A673 (cell line): Measurements from ENCODE around the gene ZNF76.

Experiments used
- CTCF ChIP-seq: fragments of 300-800, 200-600 bp; sonication (generic); conservative IDR thresholded peaks from 2 replicates; pipeline ENCODE4 v1.5.1; 2017; ENCODE audit warnings: low read depth, mild to moderate bottlenecking, antibody characterized with exemption, low read length, moderate library complexity, mixed read lengths
- EZH2 ChIP-seq: fragments of 200-600 bp; sonication (generic); IDR thresholded peaks from 2 replicates; pipeline ENCODE4 v1.6.1; 2017; ENCODE audit warnings: borderline replicate concordance, low read depth, mild to moderate bottlenecking, mixed read lengths, antibody characterized with exemption, low read length; ENCODE audit not compliant: poor library complexity, severe bottlenecking

DNA sequence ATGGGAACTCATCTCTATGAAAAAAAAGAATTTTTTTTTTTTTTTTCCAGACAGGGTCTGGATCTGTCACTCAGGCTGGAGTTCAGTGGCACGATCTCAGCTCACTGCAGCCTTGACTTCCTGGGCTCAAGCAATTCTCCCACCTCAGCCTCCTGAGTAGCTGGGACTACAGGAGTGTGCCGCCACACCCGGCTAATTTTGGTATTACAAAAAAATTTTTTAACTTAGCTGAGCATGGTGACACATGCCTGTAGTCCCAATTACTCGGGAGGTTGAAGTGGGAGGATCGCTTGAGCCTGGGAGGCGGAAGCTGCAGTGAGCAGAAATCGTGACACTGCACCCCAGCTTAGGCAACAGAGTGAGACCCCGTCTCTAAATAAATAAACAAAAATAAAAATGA lies 45.6 kb downstream of the ZNF76 start:
- TF ChIP-seq EZH2 (no peak), CTCF (no peak)
